ENCODE results near the gene COX7B. TPM values are rescaled to one million over a fixed set of nuclear protein-coding genes. Genes with fewer than 3 reads are reported as not detected.

COX7B gene
- total and polyA plus RNA-seq, 2 of the 8 experiments (the other 6 are each of a cell fraction or from before 2014, with no cell fraction given), result 268 to 974 TPM

DNA sequence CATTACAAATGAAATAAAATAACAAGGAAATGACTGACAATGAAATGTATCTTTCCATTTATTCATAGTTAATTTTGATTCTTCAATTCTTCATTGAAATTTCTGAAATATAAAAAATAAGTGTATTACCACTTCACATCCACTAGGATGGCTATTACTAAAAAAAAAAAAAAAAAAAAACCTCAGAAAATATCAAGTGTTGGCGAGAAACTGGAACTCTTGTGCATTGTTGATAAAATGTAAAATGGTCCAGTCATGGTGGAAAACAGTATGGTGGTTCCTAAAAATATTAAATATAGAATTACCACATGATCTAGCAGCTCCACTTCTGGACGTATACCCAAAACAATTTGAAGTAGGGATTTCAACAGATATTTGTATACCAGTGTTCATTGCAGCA, 47.3 kb downstream of the COX7B start:
- H3K9me3 ChIP-seq (ENCODE audit: insufficient read depth in 2 of 2, low read depth in 1 of 2, low read length in 1 of 2), result no peaks in the 10 kb centered on the region
- H3K56ac ChIP-seq (replicated peaks; ENCODE audit: insufficient read length, low read depth, low read length), result no peak overlapping the region
- no peak overlapping the region for H3K4me2 ChIP-seq (ENCODE audit: insufficient read depth in 1 of 2, low read depth in 2 of 2, low read length in 2 of 2)
- no peaks in the 10 kb centered on the region for H3K23me2 ChIP-seq (ENCODE audit: low read depth, low read length)
- no peaks in the 10 kb centered on the region for H3K79me2 ChIP-seq (ENCODE audit: control insufficient read depth in 1 of 2, insufficient read depth in 2 of 2, low read length in 2 of 2)
- H3K4me3 ChIP-seq (ENCODE audit: extremely low read depth in 1 of 4, insufficient read depth in 2 of 4, low read depth in 3 of 4, low read length in 4 of 4), result no peak overlapping the region
- no peak overlapping the region for H2BK20ac ChIP-seq (ENCODE audit: low read length)
- H4K20me1 ChIP-seq (replicated peaks in 1 of 2; ENCODE audit: control insufficient read depth in 1 of 2, insufficient read depth in 2 of 2, low read length in 2 of 2), result no peaks in the 10 kb centered on the region
- no peak overlapping the region for H4K8ac ChIP-seq (ENCODE audit: extremely low read depth, insufficient read depth, low read length)
- no peaks in the 10 kb centered on the region for H3K27me3 ChIP-seq (replicated peaks in 1 of 4; ENCODE audit: control insufficient read depth in 3 of 4, extremely low read depth in 1 of 4, insufficient read depth in 3 of 4, low read length in 3 of 4)
- no peak for FAIRE-seq
- ChIA-PET CTCF (ENCODE audit: partially characterized antibody) (no interaction called here), POLR2A (ENCODE audit: partially characterized antibody) (no interaction called here)
- no peak overlapping the region for H2AFZ ChIP-seq (ENCODE audit: low read length)
- no peak overlapping the region for H2BK15ac ChIP-seq (ENCODE audit: low read length)
- DNase-seq (ENCODE audit: low read depth in 1 of 2, low spot score in 2 of 2), result no peak
- no peak overlapping the region for H4K91ac ChIP-seq (replicated peaks; ENCODE audit: insufficient read length, low read length)
- no peak overlapping the region for H3K23ac ChIP-seq (ENCODE audit: insufficient read length)
- H3K4ac ChIP-seq (replicated peaks; ENCODE audit: insufficient read length, low read depth, low read length), result no peak overlapping the region
- H4K5ac ChIP-seq (ENCODE audit: insufficient read length, low read depth, low read length), result no peak overlapping the region
- no peaks in the 10 kb centered on the region for H3K4me1 ChIP-seq (replicated peaks in 1 of 4; ENCODE audit: control insufficient read depth in 3 of 4, insufficient read depth in 4 of 4, low read length in 3 of 4)
- no peak overlapping the region for H3K14ac ChIP-seq (ENCODE audit: insufficient read length)
- no peaks in the 10 kb centered on the region for H3K79me1 ChIP-seq (ENCODE audit: low read depth, low read length)
- no peak overlapping the region for H2AK5ac ChIP-seq (ENCODE audit: low read depth, low read length)
- no peak overlapping the region for H3K18ac ChIP-seq (ENCODE audit: extremely low read depth, low read length)
- H2BK120ac ChIP-seq (replicated peaks; ENCODE audit: low read depth, low read length), result no peak overlapping the region
- no peak overlapping the region for H2BK5ac ChIP-seq (ENCODE audit: low read depth, low read length)
- no peak overlapping the region for H2BK12ac ChIP-seq (ENCODE audit: low read depth, low read length)
- no peak overlapping the region for H3K9ac ChIP-seq (replicated peaks in 1 of 4; ENCODE audit: extremely low read depth in 1 of 4, low read depth in 3 of 4, low read length in 3 of 4)
- H3K27ac ChIP-seq (ENCODE audit: low read depth, low read length), result no peak overlapping the region
- H3K36me3 ChIP-seq (ENCODE audit: control insufficient read depth in 2 of 4, insufficient read depth in 4 of 4, low read length in 3 of 4), result no peaks in the 10 kb centered on the region
- 60% methylated on average over 2 of the region's 2 CpGs; no CpG with 5 or more reads in 1 of the 2 experiments for WGBS, 2 experiments (ENCODE audit: extremely low coverage in 1 of 2, insufficient coverage in 1 of 2, insufficient read length in 1 of 2, insufficient replicate concordance in 2 of 2, low coverage in 1 of 2, low lambda C conversion rate in 2 of 2, missing lambda C conversion rate in 1 of 2)
- no peak for TF ChIP-seq MAX (IDR thresholded peaks at IDR 0.05)
- no peak for TF ChIP-seq BCL11A (IDR thresholded peaks at IDR 0.05; ENCODE audit: low read depth in 2 of 2, low read length in 2 of 2)
- no peak for TF ChIP-seq POLR2A (IDR thresholded peaks at IDR 0.05; ENCODE audit: control extremely low read depth in 1 of 2, low read depth in 2 of 2, low read length in 2 of 2)
- no peak for TF ChIP-seq TBP (IDR thresholded peaks at IDR 0.05; ENCODE audit: low read depth, low read length)
- no peak for TF ChIP-seq ASH2L (IDR thresholded peaks at IDR 0.05; ENCODE audit: low read length)
- TF ChIP-seq CHD1 (IDR thresholded peaks at IDR 0.05; ENCODE audit: low read depth, low read length), result no peak
